NK-92 treated with Interleukin-12 subunit alpha and Interleukin-12 subunit beta, amount 100 ng/mL, for 24 hours (cell line): ENCODE results near the gene MBD1.
A peak's percentile ranks its signal among the peaks of the same experiment; 100 is the strongest.
"Not testable (repeated sequence)": the region's sequence is repeated elsewhere in the genome, so short reads cannot be mapped to it uniquely, and the experiment has no call there.

Experiments
- DNase-seq: peaks from one replicate; lab custom pipeline; 2025; lab: John Stamatoyannopoulos, UW

The MBD1 gene

DNA sequence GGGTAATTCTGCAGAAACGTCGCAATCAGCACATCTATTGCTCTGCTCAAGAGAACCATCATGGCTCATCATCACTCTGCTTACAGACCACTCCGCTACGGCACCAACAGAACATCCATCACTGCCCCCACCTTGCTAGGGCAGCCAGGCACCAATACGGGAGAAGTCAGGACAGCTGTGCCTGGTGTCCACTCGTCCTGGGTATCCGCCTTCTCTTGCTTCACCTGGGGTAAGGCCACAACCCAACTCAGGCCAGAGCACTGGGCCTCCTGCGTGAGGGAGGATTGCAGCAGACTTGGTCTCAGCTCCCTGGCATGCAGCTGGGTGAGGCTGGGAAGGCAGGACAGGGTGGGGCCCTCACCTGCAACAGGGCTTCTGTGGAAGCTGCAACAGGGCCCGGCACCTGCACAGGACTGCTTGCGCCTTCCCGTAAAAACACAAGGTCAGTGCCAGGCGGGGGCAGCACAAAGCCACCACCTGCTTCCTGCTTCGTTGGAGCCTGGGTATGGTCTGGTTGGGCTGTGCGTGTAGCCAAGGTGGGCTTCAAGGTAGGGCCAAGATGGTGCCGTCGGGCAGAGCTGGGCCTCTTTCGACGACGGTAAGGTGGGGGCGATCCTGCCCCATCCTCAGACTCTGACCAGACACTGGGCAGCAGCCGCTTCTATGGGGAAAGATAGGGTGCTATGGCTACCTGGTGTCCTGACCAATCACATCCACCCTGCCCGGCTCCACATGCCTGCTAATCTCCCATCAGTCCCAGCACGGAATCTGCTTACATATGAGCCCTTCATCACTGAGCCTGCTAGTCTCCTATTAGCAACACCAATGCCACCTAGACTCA, 7.9 kb downstream of the MBD1 start:
- DNase-seq = no peak

DNA sequence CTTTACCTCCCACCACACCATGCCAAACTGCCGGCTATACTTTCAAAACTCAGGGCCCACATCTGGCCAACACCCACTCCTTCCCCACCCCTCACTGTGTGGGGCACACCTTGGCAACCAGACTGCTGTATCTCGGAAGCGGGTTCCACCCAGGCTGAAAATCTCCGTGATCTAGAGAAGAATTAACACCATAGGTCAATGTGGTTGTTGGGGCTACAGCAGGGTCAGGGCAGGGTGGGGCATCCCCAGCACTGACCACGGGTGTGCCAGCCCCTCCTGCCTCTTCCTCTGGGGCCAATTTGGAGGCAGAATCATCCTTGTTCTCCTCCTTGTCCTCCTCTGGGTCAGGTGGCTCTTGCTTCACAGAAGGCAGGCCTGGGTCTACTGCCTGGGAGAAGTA, 8.8 kb downstream of the MBD1 start:
- no peak for DNase-seq

DNA sequence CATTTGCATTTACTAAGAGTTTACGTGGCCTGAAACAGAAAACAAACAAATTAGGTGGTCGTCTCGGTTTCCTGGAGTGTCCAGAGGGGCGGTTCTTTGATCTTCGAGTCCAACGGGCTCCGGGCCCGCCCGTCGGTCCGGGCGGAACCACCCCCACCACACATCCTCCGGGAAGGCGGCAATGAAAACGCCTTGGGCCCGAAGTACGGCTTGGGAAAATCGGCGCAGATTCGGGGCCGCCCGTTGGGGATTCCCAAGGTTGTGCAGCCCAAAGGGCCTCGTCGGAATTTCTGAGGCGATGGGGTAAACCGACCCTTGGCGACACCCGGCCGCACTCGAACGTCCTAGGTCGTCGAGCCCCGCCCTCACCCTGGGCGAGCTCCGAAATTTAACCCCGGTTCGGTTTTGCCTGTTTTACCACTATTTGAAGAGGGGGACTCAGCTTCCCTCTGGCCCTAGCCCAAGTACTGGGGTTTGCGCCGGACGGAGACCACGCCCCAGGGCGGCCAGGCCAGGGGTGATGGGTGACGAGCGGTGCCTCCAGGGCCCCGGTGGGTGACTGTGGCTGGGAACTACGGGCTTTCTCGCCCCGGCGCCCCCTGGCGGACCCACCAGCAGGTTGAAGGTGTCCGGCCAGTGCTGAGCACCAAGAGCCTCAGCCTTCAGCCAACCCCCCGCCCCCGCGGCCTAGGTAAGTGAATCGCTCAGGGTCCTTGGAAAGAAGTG, 13.1 kb downstream of the MBD1 start:
- DNase-seq = no peak

DNA sequence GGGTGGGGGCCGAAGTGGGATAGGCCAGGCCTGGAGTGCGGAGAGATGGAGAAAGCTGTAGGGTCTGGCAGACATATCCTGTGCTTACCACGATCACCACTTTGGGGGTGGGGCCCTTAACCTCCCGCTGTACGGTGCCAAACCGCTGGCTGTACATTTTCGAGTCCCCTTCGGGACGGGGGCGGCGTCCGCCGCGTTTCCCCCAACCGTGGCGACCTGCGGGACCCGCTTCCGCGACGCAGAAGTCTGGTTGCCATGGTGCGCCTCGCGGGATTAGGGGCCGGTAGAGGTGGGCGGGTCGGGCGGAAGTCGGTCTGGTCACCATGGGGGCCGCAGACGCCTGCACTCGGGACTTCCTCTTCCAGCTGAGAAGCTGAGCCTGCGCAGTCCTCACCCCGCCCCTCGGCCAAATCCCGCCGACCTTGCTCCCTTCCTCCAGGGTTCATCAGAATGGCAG, 15.0 kb downstream of the MBD1 start, which contains the start of gene CFAP53:
TSS of gene CFAP53 (minus strand) at position 248 of the 457 bp plus-strand sequence. CDS start at position 157, 91 bp downstream.
- peak; percentile 69 for DNase-seq

DNA sequence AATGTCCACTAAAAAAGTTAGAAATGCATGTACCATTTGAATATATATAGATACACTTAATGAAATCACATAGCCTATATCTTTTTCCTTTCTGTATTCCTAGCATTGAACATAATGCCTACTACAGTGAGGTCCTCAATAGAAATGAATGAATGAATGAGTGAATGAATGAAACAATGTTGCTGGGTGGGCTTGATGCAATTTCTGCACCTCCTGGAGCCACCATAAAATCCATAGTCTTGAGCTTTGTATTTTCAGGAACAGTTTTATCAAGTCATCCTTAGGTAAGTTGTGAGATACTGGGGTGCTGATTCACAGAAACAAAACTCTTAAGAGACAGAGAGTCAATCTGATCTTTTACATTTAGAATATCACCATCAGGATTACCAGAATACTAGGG, 18.3 kb downstream of the MBD1 start:
- DNase-seq = no peak

DNA sequence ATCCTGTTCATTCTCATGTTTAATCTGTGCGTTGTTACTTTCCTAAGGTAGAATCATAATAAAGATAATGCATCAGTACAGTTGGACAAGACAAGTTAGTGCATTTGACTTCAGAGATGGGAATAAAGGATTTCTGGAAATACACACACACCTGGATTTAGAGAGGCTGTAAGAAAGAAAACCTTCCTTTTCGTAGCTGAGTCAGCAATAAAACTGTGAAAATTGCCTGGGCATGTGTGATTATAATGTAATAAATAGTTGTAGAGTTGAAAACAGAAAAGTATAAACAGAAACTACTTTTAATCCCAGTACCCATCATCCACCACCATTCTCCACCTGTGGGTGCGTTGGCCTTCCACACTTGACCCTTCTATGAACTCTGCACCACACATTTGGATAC, 30.4 kb downstream of the MBD1 start:
- DNase-seq = no peak

DNA sequence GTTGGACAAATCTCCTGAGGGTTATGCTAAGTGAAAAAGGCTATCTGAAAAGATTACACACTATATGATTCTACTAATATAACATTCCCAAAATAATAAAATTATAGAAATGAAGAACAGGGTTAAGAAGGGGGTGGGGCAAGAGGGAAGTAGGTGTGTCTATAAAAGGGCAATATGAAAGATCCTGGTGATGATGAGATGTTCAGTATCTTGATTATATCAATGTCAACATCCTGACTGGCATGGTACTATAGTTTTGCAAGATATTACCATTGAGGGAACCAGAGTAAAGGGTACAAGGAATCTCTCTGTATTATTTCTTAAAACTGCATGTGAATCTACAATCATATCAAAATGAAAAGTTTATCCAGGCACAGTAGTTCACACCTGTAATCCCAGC, 31.7 kb downstream of the MBD1 start:
- DNase-seq = no peak

DNA sequence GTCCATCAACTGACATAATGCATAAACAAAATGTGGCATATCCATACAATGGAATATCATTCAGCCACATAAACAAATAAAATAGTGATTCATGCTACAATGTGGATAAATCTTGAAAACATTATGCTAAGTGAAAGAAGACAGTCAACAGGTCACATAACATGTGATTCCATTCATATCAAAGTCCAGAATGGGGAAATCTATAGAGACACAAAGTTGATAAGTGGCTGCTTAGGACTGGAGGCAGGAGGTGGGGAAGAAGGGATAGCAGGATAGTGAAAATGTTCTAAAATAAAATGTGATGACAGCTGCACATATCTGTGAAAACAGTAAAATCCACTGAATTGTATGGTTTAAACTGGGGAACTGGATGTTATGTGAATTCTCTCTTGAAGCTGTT, 33.8 kb downstream of the MBD1 start:
- DNase-seq = no peak

DNA sequence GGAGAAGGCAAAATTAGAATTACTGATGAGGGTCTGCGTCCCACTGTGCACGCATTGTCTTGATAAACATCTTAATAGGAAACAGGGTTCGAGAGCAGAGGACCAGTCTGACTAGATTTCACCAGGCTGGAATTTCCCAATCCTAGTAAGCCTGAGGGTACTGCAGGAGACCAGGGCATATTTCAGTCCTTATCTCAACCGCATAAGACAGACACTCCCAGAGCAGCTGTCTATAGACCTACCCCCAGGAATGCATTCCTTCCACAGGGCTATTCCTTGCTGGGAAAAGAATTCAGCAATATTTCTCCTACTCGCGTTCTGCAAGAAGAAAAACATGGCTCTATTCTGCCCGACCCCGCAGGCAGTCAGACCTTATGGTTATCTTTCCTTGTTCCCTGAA, 39.6 kb downstream of the MBD1 start:
- DNase-seq = not testable (repeated sequence)

DNA sequence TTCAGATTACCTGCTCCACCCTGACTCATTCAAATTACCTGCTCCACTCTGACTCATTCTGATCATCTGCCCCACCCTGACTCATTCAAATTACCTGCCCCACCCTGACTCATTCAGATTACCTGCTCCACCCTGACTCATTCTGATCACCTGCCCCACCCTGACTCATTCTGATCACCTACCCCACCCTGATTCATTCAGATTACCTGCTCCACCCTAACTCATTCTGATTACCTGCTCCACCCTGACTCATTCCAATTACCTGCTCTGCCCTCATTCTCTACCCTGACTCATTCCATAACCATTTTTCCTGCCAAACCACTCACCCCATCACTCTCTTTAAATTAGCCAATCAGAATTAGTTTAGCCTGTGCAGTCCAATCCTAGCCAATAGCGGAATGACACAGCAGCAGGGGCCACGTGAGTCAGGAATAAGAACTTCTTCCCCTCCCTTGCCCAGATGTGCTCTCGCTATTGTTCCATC, 41.2 kb downstream of the MBD1 start:
- no peak for DNase-seq

DNA sequence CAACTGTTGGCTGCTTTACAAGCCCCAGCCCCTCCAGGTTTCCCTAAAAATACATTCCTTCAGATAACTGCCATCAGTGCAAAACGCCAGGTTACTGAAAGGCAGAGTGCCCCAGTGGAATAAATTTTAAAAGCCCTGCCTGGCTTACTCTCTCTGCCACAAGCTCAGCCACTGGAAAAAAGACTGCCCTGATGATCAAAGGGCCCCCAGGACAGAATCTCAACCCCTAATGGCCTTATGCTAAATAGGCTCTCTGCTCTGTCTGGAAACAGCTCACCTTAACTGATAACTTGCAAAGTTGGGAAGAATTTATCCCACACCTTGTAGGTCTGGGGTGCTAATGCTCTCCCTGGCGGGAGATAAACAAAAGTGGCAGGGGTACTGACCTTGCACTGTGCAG, 48.9 kb downstream of the MBD1 start:
- no peak for DNase-seq

DNA sequence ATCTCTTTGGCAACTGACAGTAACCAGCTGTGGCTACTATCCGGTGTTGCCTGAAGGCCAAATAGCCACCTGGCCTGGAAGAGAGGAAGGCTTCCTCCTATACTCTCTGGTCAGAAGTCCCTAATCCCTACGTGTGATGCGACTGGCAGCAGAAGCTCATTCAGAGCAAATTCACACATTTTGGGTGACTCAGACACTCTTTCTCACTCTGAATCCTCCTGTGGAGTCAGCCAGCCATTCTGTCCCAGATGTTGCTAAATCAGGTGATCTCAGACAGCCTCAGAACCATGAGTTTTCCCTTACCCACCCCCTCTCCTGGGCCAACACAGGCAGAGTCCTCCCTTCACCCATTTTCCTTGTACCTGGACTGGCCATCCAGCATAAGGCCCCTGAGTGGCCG, 49.7 kb downstream of the MBD1 start:
- DNase-seq = peak; percentile 36

DNA sequence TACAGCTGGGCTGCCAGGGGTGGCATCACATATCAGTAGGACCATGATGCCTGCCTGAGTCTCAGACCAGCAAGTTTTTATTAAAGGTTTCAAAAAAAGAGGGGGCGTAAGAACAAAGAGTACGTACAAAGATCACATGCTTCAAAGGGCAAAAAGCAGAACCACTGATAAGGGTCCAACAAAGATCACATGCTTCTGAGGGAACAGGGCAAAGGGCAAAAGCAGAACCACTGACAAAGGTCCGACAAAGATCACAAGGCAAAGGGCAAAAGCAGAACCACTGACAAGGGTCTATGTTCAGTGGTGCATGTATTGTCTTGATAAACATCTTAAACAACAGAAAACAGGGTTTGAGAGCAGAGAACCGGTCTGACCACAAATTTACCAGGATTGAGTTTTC, 61.1 kb downstream of the MBD1 start:
- not testable (repeated sequence) for DNase-seq
